GM12878 (cell line): ENCODE results near the gene ANO6. TPM values are rescaled to one million over a fixed set of nuclear protein-coding genes. Genes with fewer than 3 reads are reported as not detected.

Experiments used
- ATAC-seq: fragments of 200-7000 bp; cut with Tn5 transposase; 3 replicates; pipeline ENCODE4 v1.9.1; 2020; ENCODE audit warnings: mild to moderate bottlenecking, moderate library complexity
- BruUV-seq: library from RNA; stranded (reverse); fragments of 400-500 nt; replicated peaks from 2 replicates; lab custom pipeline; 2021; lab: Mats Ljungman, UMichigan
- CTCF ChIA-PET: fragments of 300-600 bp; sonication (Branson Sonifier 250); formaldehyde crosslinking; extraction: SDS; loops from one replicate; lab custom pipeline; 2021; ENCODE audit warnings: inconsistent platforms; lab: Yijun Ruan, JAX
- POLR2A ChIA-PET: fragments of 350-600 bp; formaldehyde crosslinking; extraction: SDS; loops from one replicate; lab custom pipeline; 2021; ENCODE audit warnings: inconsistent platforms; lab: Charles Lee
- RAD21 ChIA-PET: fragments of 300-600 bp; sonication (Branson Sonifier 250); formaldehyde crosslinking; loops from one replicate; lab custom pipeline; 2023; ENCODE audit warnings: antibody characterized with exemption; ENCODE audit not compliant: unreplicated experiment; lab: Charles Lee
- SMC1A ChIA-PET: fragments of 300-600 bp; sonication (Branson Sonifier 250); formaldehyde crosslinking; loops from one replicate; lab custom pipeline; 2023; ENCODE audit not compliant: unreplicated experiment, uncharacterized antibody; lab: Charles Lee
- DNase-seq: peaks from one replicate; pipeline ENCODE4 v3.0.0-alpha.2; 2011; ENCODE audit warnings: low read depth, low spot score
- FAIRE-seq: peaks from 3 replicates; lab custom pipeline; 2011; peaks lifted over from hg19 to GRCh38; lab: Jason Lieb, UNC
- H2AFZ ChIP-seq: 2 replicates; pipeline ENCODE4 v1.6.0; 2011; ENCODE audit warnings: low read depth, low read length, control low read depth; ENCODE audit not compliant: control insufficient read depth
- H3K27ac ChIP-seq: 2 replicates; pipeline ENCODE4 v1.5.1; 2011; ENCODE audit warnings: control low read depth; ENCODE audit not compliant: control insufficient read depth, insufficient read depth
- H3K27me3 ChIP-seq, 2 experiments: replicated peaks in 1 of 2; 2 replicates each; pipeline versions ENCODE4 v1.6.0 to v1.6.1; 2011; ENCODE audit warnings: low read length in 1 of 2; ENCODE audit not compliant: control insufficient read depth in 2 of 2, insufficient read depth in 2 of 2
- H3K36me3 ChIP-seq, 2 experiments: 2 replicates each; pipeline ENCODE4 v1.5.1; 2011; ENCODE audit warnings: low read length in 1 of 2; ENCODE audit not compliant: control insufficient read depth in 2 of 2, insufficient read depth in 2 of 2
- H3K4me1 ChIP-seq: 2 replicates; pipeline ENCODE4 v1.6.1; 2011; ENCODE audit warnings: mild to moderate bottlenecking, low read length, moderate library complexity, mixed read lengths; ENCODE audit not compliant: control insufficient read depth, insufficient read depth
- H3K4me2 ChIP-seq: 2 replicates; pipeline ENCODE4 v1.6.0; 2011; ENCODE audit warnings: control low read depth; ENCODE audit not compliant: control insufficient read depth, insufficient read depth
- H3K4me3 ChIP-seq: fragments of 200-600 bp; sonication (generic); 2 replicates; pipeline ENCODE4 v1.5.1; 2016
- H3K79me2 ChIP-seq: 2 replicates; pipeline ENCODE4 v1.6.0; 2011; ENCODE audit warnings: low read length; ENCODE audit not compliant: control insufficient read depth, insufficient read depth
- H3K9ac ChIP-seq: 2 replicates; pipeline ENCODE4 v1.8.0; 2011; ENCODE audit warnings: low read length, control low read depth, mixed read lengths; ENCODE audit not compliant: control insufficient read depth, insufficient read depth
- H3K9me3 ChIP-seq: replicated peaks from 3 replicates; pipeline ENCODE4 v1.5.1; 2011; ENCODE audit warnings: mild to moderate bottlenecking, low read length; ENCODE audit not compliant: control insufficient read depth, insufficient read depth
- H4K20me1 ChIP-seq: 2 replicates; pipeline ENCODE4 v1.6.0; 2011; ENCODE audit not compliant: control insufficient read depth, insufficient read depth
- CUX1 ChIP-seq: IDR thresholded peaks from 2 replicates; pipeline ENCODE4 v1.6.1; 2012; ENCODE audit warnings: improper control_type of control experiment, low read depth, low read length; ENCODE audit not compliant: insufficient replicate concordance
- ETV6 ChIP-seq, 2 experiments: fragments of 450-650 bp in 1 of 2; IDR thresholded peaks in 1 of 2; conservative IDR thresholded peaks in 1 of 2; 2 replicates each; pipeline ENCODE4 v1.6.1; 2014; ENCODE audit warnings: antibody characterized with exemption in 1 of 2, borderline replicate concordance in 1 of 2, low read depth in 1 of 2, mild to moderate bottlenecking in 1 of 2, moderate library complexity in 1 of 2
- SUZ12 ChIP-seq: fragments of 200-600 bp; sonication (generic); IDR thresholded peaks from one replicate; pipeline ENCODE4 v1.6.1; 2018; ENCODE audit warnings: antibody characterized with exemption, mild to moderate bottlenecking; ENCODE audit not compliant: unreplicated experiment
- WGBS: methylation state at CpG from one replicate; pipeline ENCODE4 v1.1.6; 2016; ENCODE audit warnings: low lambda C conversion rate; ENCODE audit not compliant: insufficient replicate concordance, insufficient coverage; ENCODE audit errors: missing lambda C conversion rate; 5-methylcytosine and 5-hydroxymethylcytosine counted together
- in situ Hi-C: fragments of 300-500 bp; cut with MboI; formaldehyde crosslinking; loops from 9 replicates; pipeline ENCODE4 v1.14.3; 2018; ENCODE audit warnings: mixed read lengths
- intact Hi-C: fragments of 100-400 bp; cut with micrococcal nuclease; formaldehyde crosslinking; loops from one replicate; pipeline ENCODE4 v1.14.2; 2022; ENCODE audit not compliant: unreplicated experiment
- polyA plus RNA-seq, 11 experiments: library from polyadenylated mRNA; depleted of rRNA in 4 of 11; unstranded in 6 of 11; stranded (reverse) in 5 of 11; fragments of >200 nt; fragmentation: Nextera tagmentation in 4 of 11; fragmentation: Illumina TruSeq in 1 of 11; extraction: Ambion mirVana in 4 of 11; extraction: Trizol in 1 of 11; gene quantifications; 1 replicate in 1 of 11; 2 replicates in 10 of 11; pipeline versions ENCODE4 v1.2.1 to v1.2.3, GENCODE V29; 2011 to 2016; ENCODE audit warnings: inconsistent platforms in 2 of 11, missing spikeins in 2 of 11, low read depth in 1 of 11
- total RNA-seq, 4 experiments: library from RNA; depleted of rRNA in 3 of 4; stranded (reverse); fragments of >200 nt in 3 of 4; fragmentation: Illumina TruSeq in 1 of 4; extraction: Trizol in 1 of 4; gene quantifications; 2 replicates each; pipeline versions ENCODE4 v1.2.1 to v1.2.3, GENCODE V29; 2013 to 2021

ANO6 gene
- total and polyA plus RNA-seq, 10 of the 15 experiments (the other 5 are each of a cell fraction or from before 2014, with no cell fraction given): 4.6 to 30.3 (median 26.0) TPM

- ATAC-seq (no peak), FAIRE-seq (no peak)
- CTCF ChIA-PET: interaction anchor here (0.6 kb wide), 1 partner anchor 12 kb away, joined by 3 read pairs; no protein-coding TSS in a partner anchor
- TF ChIP-seq CUX1 (no peak), SUZ12 (no peak), ETV6 (conservative IDR thresholded peaks at IDR 0.05 in 1 of 2, IDR thresholded peaks at IDR 0.05 in 1 of 2; ENCODE audit: borderline replicate concordance in 1 of 2, low read depth in 1 of 2) (no peak)
- TF ChIP-seq, all 136 proteins: peak for 0
- SMC1A ChIA-PET: interaction anchor here (0.5 to 2.0 kb wide), 8 partner anchors 9 to 104 kb away, joined by 3 to 7 read pairs (median 4); no protein-coding TSS in a partner anchor
- POLR2A ChIA-PET: interaction anchor here (0.5 kb wide), 1 partner anchor 13 kb away, joined by 4 read pairs; no protein-coding TSS in a partner anchor
- H3K4me1 ChIP-seq: no peaks in the 10 kb centered on the region
- 96% methylated on average over 3 of the region's 3 CpGs for WGBS
- no peak for DNase-seq
- H3K4me2 ChIP-seq: no peak overlapping the region
- no peak overlapping the region for H2AFZ ChIP-seq
- H3K36me3 ChIP-seq: no peaks in the 10 kb centered on the region
- no peak overlapping the region for H3K4me3 ChIP-seq
- H3K27me3 ChIP-seq: no peaks in the 10 kb centered on the region
- in situ Hi-C loops: no loop called here
- H4K20me1 ChIP-seq: no peaks in the 10 kb centered on the region
- intact Hi-C loops: no loop called here
- RAD21 ChIA-PET: no interaction called here
- H3K27ac ChIP-seq: no peak overlapping the region
- no peaks in the 10 kb centered on the region for H3K79me2 ChIP-seq
- no peaks in the 10 kb centered on the region for H3K9me3 ChIP-seq
- no TSS peak for BruUV-seq
- no peak overlapping the region for H3K9ac ChIP-seq
These were observed 121.1 kb downstream of the ANO6 start for GRCh38 chr12:45336762-45337596.
